IPS-18c (cell line): Measurements from ENCODE around the gene CD300E.
"Not testable (repeated sequence)": the region's sequence is repeated elsewhere in the genome, so short reads cannot be mapped to it uniquely, and the experiment has no call there.

ENCODE experiments used
- H3K4me3 ChIP-seq: 2 replicates; pipeline ENCODE4 v1.7.0; 2013; ENCODE audit warnings: low read depth, mild to moderate bottlenecking, low read length, moderate library complexity; ENCODE audit not compliant: insufficient read depth
- H3K9me3 ChIP-seq: one replicate; pipeline ENCODE4 v1.6.1; 2013; ENCODE audit warnings: mild to moderate bottlenecking, low read length, moderate library complexity; ENCODE audit not compliant: control insufficient read depth, insufficient read depth

The CD300E gene

DNA sequence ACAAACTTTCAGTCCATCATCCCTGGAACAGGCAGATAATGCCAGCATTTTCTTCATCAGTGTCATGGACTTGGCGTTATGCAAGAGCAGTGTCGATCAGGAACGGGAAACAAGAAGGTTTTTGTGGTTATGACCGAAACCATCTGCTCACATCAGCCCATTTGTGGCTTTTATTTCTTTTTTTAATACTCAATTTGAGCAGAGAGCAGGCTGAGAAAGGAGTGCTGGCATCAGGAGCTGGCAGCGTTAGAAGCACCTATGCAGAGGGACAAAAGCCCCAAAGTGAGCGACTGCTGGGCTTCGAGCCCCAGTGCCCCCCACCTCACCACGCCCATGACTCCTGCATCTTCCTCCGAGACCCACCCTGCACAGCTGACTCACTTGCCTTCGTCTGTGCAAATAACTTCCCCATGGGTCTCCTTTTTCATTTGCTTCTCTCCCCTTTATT is 16.2 kb upstream of the CD300E start:
- no peak overlapping the region for H3K4me3 ChIP-seq
- no peaks in the 10 kb centered on the region for H3K9me3 ChIP-seq

GRCh38 chr17:74637926-74638325 is 14.4 kb upstream of the CD300E start:
- H3K4me3 ChIP-seq = no peak overlapping the region
- H3K9me3 ChIP-seq = no peaks in the 10 kb centered on the region

GRCh38 chr17:74637265-74637664 is 13.7 kb upstream of the CD300E start:
- Histone ChIP-seq H3K9me3 (no peaks in the 10 kb centered on the region), H3K4me3 (no peak overlapping the region)

DNA sequence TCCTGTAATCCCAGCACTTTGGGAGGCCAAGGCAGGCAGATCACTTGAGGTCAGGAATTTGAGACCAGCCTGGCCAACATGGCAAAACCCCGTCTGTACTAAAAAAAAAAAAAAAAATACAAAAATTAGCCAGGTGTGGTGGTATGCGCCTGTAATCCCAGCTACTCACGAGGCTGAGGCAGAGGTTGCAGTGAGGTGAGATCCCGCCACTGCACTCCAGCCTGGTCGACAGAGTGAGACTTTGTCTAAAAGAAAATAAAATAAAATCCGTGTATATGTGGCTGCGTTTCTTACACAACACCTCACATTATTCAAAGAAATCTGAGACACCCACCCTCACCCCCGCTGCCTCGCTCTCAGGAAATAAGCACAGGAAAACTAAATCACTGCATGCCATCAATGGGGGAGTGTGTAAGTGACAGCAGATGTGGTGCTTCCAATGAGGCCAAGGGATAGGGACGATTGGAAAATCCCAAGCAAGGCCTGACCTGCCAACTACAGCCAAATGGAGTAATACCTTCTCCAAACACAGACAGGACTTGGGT is 13.1 kb upstream of the CD300E start:
- H3K4me3 ChIP-seq, H3K9me3 ChIP-seq: not testable (repeated sequence)

DNA sequence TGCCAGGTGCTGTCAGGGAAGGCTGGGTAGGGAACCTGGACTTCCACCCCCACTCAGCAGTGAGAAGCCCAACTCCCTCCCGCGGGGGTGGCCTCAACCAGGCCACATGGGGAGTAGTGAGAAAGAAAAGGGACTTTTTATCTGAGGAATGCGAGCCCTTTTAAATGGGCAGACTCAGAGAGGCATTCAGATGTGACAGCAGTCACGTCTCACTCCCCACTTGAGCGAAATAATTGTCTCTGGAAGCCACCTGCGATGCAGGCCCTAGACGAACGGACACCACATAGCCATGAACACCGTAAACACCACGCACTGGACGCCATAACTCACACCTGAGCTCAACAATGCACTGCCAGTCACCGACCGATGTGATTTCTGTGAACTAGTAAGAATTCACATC is 11.9 kb upstream of the CD300E start:
- H3K9me3 ChIP-seq = no peaks in the 10 kb centered on the region
- peak overlapping the region; percentile 15; the same call in 1 of the 2 replicates for H3K4me3 ChIP-seq

DNA sequence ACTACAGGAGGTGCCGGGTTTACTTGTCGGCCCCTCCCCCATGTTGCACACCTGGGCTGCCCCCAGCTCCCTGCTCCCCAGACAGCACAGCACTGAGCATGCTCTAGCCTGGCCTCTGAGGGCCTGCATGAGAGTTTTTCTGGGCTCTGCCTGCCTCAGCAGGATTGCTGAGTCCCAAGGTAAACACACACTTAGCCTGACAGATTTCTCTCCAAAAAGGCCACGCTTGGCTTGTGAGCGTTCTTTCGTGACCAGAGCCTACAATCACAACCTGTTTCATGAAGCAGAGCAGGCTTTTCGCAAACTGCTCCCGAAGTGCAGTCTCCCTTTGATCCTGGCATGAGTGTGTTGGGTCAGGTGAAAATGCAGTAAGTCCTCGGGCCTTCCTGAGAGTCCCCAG is 9.8 kb upstream of the CD300E start:
- H3K4me3 ChIP-seq = no peak overlapping the region
- no peaks in the 10 kb centered on the region for H3K9me3 ChIP-seq

DNA sequence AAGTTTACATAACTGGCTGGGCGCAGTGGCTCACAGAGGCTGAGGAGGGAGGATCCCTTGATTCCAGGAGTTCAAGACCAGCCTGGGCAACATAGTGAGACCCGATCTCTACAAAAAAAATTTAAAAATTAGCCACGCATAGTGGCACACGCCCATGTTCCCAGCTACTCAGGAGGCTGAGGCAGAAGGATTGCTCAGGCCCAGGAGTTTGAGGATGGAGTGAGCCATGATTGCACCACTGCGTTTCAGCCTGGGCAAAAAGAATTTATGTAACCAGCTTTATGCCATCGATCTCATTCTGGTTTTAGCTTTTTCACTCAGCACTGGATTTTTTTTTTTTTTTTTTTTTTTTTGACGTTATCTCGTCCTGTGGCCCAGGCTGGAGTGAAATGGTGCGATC is 9.1 kb upstream of the CD300E start:
- no peak overlapping the region for H3K4me3 ChIP-seq
- no peaks in the 10 kb centered on the region for H3K9me3 ChIP-seq

GRCh38 chr17:74631468-74632450 is 8.2 kb upstream of the CD300E start:
- Histone ChIP-seq H3K4me3 (no peak overlapping the region), H3K9me3 (no peaks in the 10 kb centered on the region)

DNA sequence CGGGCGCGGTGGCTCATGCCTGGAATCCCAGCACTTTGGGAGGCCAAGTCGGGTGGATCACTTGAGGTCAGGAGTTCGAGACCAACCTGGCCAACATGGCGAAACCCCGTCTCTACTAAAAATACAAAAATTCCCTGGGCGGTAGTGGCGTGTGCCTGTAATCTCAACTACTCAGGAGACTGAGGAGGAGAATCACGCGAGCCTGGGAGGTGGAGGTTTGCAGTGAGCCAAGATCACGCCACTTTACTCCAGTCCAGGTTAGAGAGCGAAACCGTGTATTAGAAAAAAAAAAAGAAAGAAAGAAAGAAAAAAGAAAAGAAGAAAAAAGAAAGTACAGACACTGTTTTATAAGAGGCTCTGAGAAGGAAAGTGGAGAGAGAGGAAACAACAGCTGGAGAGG is 6.7 kb upstream of the CD300E start:
- not testable (repeated sequence) for H3K4me3 ChIP-seq, H3K9me3 ChIP-seq

DNA sequence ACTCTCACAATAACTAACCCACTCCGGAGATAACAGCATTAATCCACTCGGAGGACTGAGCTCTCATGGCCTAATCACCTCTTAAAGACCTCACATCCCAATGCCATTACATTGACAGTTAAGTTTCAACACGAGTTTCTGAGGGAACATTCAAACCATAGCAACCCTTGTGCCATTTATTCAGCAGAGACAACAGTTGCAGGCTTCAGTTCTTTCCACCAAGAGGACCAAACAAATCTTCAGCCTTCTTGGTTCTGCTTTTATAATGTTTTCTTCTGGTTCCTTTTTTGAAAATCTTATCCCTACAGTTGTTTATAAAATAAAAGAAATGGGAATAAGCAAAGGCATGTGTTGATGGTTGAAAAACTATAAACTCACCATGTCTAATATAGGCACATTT is 2.1 kb upstream of the CD300E start:
- H3K4me3 ChIP-seq = no peak overlapping the region
- no peaks in the 10 kb centered on the region for H3K9me3 ChIP-seq

DNA sequence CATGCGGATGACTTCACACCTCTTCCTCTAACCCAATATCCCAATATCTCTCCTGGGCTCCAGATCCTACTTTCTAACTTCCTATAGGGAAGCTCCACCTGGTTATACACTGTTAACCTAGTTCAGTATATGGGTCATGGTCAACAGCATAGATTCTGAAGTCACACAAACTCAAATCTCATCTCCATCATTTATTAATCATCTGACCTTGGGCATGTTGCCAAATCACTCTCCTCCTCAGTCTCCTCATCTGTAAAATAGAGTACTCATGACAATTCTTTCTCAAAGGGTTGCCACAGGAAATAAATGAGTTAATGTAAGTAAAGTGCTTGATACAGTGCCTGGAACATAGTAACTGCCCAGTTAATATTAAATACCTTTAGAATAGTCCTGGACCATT is 593 bp upstream of the CD300E start:
- Histone ChIP-seq H3K9me3 (no peaks in the 10 kb centered on the region), H3K4me3 (no peak overlapping the region)

DNA sequence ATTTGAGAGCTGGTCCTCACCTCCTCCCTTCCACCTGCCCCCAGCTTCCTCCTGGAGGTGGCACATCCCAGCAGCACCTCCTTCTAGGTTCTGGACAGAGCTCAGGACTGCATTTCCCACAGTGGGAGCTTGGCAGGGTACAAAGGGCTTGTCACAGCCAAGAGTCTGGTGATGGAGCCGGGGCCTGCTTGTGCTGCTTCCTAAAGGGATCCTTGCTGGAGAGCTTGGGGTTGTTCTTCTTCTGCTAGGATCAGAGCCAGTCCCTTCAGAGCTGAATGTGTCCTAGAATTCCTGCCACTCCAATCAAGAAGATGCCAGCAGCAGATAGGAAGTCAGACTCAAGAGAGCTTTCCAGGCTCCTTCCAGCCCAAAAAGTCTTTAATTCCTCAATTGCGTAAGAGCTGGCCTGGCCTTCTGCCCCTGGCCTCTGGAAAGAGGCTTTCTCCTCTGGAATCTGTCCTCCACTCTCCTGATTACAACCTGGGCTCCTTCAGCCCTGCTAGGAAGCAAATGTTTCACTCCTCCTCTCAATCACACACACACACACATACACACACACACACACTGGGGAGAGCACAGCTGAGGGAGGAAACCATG is 4.4 kb downstream of the CD300E start:
- H3K9me3 ChIP-seq = no peaks in the 10 kb centered on the region
- H3K4me3 ChIP-seq = no peak overlapping the region

DNA sequence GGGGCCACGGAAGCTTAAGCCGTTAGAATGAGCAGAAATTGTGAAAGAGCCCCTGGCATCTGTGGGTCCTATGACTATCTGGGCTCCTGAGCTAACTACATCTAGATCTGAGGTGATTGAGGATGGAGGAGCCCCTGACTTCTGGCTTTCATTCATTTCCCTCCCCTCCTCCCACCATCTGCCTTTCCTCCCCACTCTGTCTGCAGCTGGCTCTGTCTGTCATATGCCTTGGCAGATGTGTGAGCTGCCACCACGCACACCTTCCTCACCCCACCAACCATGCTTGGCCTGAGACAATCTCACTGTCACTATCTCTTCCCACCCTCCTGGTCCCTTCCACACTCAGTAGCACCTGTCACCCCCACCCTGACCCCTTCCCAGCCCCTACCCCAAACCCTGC is 5.1 kb downstream of the CD300E start:
- Histone ChIP-seq H3K9me3 (no peaks in the 10 kb centered on the region), H3K4me3 (no peak overlapping the region)

GRCh38 chr17:74616696-74617095 is 6.8 kb downstream of the CD300E start:
- no peaks in the 10 kb centered on the region for H3K9me3 ChIP-seq
- no peak overlapping the region for H3K4me3 ChIP-seq

DNA sequence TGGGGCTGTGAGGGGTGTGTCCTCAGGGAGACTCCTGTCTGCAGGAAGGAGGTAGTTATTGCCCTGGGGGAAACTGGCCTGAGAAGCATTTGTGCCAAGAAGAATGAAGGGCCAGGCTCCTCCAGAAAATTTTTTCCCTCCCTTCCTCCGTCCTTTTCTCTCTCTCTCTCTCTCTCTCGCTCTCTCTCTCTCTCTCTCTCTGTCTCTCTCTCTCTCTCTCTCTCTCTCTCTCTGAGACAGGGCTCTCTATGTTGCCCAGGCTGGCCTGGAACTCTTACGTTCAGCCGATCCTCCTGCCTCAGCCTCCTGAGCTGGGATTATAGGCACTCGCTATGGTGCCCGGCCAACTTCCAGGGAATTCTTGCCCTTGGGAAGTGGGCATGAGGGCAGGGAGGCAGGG is 11.5 kb downstream of the CD300E start:
- H3K4me3 ChIP-seq = no peak overlapping the region
- no peaks in the 10 kb centered on the region for H3K9me3 ChIP-seq

- no peaks in the 10 kb centered on the region for H3K9me3 ChIP-seq
- H3K4me3 ChIP-seq = no peak overlapping the region
These were observed 13.4 kb downstream of the CD300E start for GRCh38 chr17:74610108-74610507.

DNA sequence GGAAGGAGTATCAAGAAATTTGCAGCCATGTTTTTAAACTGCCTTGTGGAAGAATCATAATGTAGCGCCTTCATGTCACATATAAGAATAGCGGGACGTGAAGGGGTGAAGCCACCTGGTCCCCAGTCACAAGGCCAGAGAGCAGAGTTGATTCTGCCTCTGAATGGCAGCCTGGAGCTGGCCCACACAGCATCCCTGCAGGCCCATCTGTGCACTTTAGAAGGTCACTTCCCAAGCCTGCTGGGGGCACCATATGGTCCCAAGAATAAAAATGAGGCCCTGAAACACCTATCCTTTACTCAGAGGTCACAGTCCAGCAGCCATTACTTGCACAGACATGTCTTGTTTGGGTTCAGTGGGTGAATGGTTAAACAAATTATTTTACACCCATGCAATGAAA is 15.0 kb downstream of the CD300E start:
- Histone ChIP-seq H3K4me3 (no peak overlapping the region), H3K9me3 (no peaks in the 10 kb centered on the region)

GRCh38 chr17:74607221-74607620 is 16.3 kb downstream of the CD300E start:
- no peaks in the 10 kb centered on the region for H3K9me3 ChIP-seq
- H3K4me3 ChIP-seq = no peak overlapping the region
